ENCODE results near the gene MTCL3.

Gene MTCL3

GRCh38 chr6:127489248-127489647 is 29.9 kb downstream of the MTCL3 start:
- Mint-ChIP-seq H3K27me3 (no peaks in the 10 kb centered on the region), H3K27ac (no peak overlapping the region), H3K36me3 (peaks cover 2% of the 10 kb centered on the region), H3K4me1 (peaks cover 15% of the 10 kb centered on the region), H3K4me3 (no peak overlapping the region), H3K9me3 (no peaks in the 10 kb centered on the region)

DNA sequence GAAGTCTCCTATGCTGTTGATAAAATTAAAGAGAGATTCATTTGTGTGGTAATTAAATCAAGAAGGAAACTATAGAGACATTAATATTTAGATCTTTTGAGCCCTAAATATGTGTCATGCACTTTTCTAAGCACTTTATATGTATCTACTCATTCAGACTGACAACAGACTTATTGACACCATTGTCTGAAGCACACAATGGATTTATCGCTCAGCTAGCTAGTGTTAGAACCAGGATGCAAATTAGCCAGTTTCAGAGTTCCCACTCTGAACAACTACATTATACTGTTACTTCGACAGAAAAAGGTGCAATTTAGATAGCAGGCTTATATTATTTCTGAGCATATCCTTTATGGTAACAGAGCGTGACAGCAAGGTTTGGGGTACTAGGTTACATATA is 32.2 kb downstream of the MTCL3 start:
- Mint-ChIP-seq H3K4me3 (no peak overlapping the region), H3K27ac (no peak overlapping the region), H3K27me3 (no peaks in the 10 kb centered on the region), H3K36me3 (peaks cover 4% of the 10 kb centered on the region), H3K4me1 (peaks cover 27% of the 10 kb centered on the region), H3K9me3 (no peaks in the 10 kb centered on the region)

DNA sequence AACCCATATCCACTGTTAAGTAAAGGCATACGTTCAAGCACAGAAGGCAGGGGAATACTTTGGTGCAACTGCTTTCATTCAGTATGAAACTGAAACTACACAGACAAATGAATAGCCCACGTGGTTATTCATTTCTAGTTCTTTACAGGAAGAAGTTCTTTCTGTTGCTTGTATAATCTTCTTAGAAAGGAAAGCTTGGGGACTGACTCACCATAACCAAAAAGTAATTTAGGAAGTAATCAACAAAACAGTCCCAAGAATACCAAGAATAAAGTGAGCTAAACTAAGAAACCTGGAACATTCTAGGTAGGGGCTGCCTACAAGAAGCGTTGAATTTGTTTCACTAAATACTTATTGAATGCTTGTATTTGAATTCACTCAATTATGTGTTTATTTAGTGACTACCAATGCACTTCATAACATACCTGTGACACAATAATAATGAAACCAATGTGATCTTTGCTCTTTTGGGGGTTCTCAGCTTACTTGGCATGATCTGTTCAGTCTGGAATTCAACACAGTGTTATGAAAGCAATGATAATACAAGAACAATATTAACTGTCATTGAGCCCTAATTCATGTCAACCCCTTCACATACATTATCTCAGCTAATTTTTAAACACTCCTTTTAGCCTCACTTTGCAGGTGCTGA is 34.8 kb downstream of the MTCL3 start:
- Mint-ChIP-seq H3K27ac (peak overlapping the region; percentile 71), H3K27me3 (no peaks in the 10 kb centered on the region), H3K4me1 (peaks cover 27% of the 10 kb centered on the region), H3K36me3 (peaks cover 5% of the 10 kb centered on the region), H3K4me3 (peak overlapping the region; percentile 71), H3K9me3 (no peaks in the 10 kb centered on the region)

DNA sequence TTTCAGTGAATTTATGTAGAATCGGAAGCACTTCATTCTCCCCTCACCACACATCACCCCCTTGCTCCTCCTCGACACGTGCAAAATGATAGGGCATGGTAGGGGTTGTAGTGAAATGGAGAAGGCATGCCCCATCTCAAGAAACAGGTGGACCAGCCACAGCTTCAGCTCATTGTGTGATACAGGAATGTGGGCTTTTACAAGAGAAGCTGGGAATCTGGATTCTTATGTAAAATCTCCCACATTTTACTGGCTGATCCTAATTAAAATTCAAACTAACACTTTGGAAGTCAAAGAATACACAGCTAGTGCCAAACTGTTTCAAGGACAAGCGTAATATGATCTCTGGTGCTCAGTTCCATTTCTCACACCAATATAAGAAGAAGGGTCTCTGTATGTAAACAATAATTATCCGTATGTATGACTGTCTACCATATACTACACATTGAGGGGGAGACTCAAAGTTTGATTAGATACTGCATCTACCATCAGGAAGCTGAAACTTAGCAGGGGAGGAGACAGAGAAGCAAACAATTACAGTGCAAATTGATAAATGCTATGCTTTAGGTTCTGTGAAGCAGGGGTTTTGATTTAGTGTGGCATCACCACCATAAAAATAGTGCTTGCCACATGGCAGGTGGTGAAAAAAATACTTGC is 35.6 kb downstream of the MTCL3 start:
- Mint-ChIP-seq H3K4me3 (peak overlapping the region; percentile 71), H3K36me3 (peaks cover 5% of the 10 kb centered on the region)

GRCh38 chr6:127482325-127482724 is 36.8 kb downstream of the MTCL3 start:
- H3K36me3 Mint-ChIP-seq: peaks cover 6% of the 10 kb centered on the region
- peaks cover 27% of the 10 kb centered on the region for H3K4me1 Mint-ChIP-seq
- no peaks in the 10 kb centered on the region for H3K27me3 Mint-ChIP-seq
- H3K27ac Mint-ChIP-seq: no peak overlapping the region
- H3K4me3 Mint-ChIP-seq: no peak overlapping the region
- H3K9me3 Mint-ChIP-seq: no peaks in the 10 kb centered on the region

More for the DNA sequence above, 35.6 kb downstream of the MTCL3 start:
- H3K9me3 Mint-ChIP-seq: no peaks in the 10 kb centered on the region
- H3K4me1 Mint-ChIP-seq: peaks cover 27% of the 10 kb centered on the region
- H3K27ac Mint-ChIP-seq: peak overlapping the region; percentile 71
- no peaks in the 10 kb centered on the region for H3K27me3 Mint-ChIP-seq

- peaks cover 1% of the 10 kb centered on the region for H3K27me3 Mint-ChIP-seq
- H3K36me3 Mint-ChIP-seq: peaks cover 6% of the 10 kb centered on the region
- peaks cover 27% of the 10 kb centered on the region for H3K4me1 Mint-ChIP-seq
- H3K27ac Mint-ChIP-seq: no peak overlapping the region
- no peaks in the 10 kb centered on the region for H3K9me3 Mint-ChIP-seq
- no peak overlapping the region for H3K4me3 Mint-ChIP-seq
These were observed 37.5 kb downstream of the MTCL3 start for GRCh38 chr6:127481628-127482027.

GRCh38 chr6:127481111-127481510 is 38.0 kb downstream of the MTCL3 start:
- no peak overlapping the region for H3K27ac Mint-ChIP-seq
- peaks cover 9% of the 10 kb centered on the region for H3K36me3 Mint-ChIP-seq
- H3K4me3 Mint-ChIP-seq: no peak overlapping the region
- peaks cover 1% of the 10 kb centered on the region for H3K27me3 Mint-ChIP-seq
- no peaks in the 10 kb centered on the region for H3K9me3 Mint-ChIP-seq
- H3K4me1 Mint-ChIP-seq: peaks cover 27% of the 10 kb centered on the region

DNA sequence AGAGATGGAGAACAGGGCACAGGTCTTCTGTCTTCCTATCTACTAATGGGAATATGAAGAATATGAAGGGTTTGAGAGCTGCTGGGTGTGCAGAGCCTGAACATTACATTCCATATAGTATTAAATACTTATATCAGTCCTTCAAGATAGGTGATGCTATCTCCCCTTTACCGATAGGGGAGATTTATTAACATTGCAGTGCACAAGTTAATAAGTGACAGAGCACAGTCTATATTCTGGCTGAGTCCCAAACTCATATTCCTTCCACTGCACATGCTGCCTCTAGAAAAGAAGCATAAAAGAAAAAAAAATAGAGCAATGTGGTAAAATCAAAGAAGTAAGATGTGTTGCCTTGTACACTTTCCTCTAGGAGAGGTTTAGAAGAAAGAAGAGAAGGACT is 41.5 kb downstream of the MTCL3 start:
- no peaks in the 10 kb centered on the region for H3K9me3 Mint-ChIP-seq
- H3K27ac Mint-ChIP-seq: no peak overlapping the region
- no peak overlapping the region for H3K4me3 Mint-ChIP-seq
- peaks cover 15% of the 10 kb centered on the region for H3K36me3 Mint-ChIP-seq
- no peaks in the 10 kb centered on the region for H3K4me1 Mint-ChIP-seq
- H3K27me3 Mint-ChIP-seq: peaks cover 1% of the 10 kb centered on the region

GRCh38 chr6:127475823-127476176 is 43.3 kb downstream of the MTCL3 start:
- no peaks in the 10 kb centered on the region for H3K4me1 Mint-ChIP-seq
- no peaks in the 10 kb centered on the region for H3K9me3 Mint-ChIP-seq
- no peak overlapping the region for H3K4me3 Mint-ChIP-seq
- peaks cover 13% of the 10 kb centered on the region for H3K36me3 Mint-ChIP-seq
- H3K27ac Mint-ChIP-seq: no peak overlapping the region
- peaks cover 1% of the 10 kb centered on the region for H3K27me3 Mint-ChIP-seq

GRCh38 chr6:127475135-127475822 is 43.9 kb downstream of the MTCL3 start:
- Mint-ChIP-seq H3K27ac (no peak overlapping the region), H3K4me1 (no peaks in the 10 kb centered on the region), H3K36me3 (peaks cover 12% of the 10 kb centered on the region), H3K27me3 (peaks cover 1% of the 10 kb centered on the region), H3K4me3 (no peak overlapping the region), H3K9me3 (no peaks in the 10 kb centered on the region)

DNA sequence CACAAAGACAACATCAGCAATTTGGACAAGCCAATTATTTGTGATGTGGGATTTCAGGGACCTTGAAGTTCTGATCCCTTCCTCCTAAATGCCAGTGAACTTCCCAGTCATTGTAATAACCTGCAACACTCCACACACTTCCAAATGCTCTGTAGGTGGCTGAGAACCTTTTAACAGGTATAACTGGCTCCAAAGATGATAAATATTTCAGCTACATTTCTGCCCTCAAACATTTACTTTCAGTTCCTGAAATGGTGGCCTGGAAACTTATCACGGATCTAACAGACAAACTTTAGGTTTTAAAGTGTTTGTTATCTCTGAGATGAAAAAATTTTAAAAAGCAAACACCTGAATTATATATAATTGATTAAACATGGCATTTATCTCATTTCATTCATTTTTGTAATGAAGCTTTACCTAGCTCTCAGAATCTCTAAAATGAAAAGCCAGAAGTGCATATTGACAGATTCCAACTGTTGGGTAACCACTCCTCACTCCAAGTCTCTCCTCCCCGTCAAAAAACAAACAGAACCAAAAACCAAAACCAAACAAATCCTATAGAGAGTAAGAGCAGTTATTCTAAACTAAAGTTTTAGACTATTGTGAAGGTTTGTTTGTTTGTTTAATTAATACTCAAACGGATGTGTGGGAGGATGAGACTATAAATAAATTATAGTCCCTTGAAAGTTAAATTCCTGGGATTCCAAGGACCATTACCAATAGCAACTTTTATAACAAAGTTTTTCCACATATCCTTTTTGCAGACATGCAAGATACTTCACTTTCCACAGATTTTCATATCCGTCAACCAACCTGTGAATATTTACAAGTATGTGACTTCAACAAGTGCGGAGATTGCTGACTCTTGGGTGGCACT is 47.5 kb downstream of the MTCL3 start:
- peaks cover 9% of the 10 kb centered on the region for H3K36me3 Mint-ChIP-seq
- H3K27ac Mint-ChIP-seq: no peak overlapping the region
- H3K4me1 Mint-ChIP-seq: no peaks in the 10 kb centered on the region
- no peaks in the 10 kb centered on the region for H3K9me3 Mint-ChIP-seq
- H3K27me3 Mint-ChIP-seq: no peaks in the 10 kb centered on the region
- H3K4me3 Mint-ChIP-seq: no peak overlapping the region

- Mint-ChIP-seq H3K4me3 (no peak overlapping the region), H3K36me3 (peaks cover 2% of the 10 kb centered on the region), H3K27me3 (no peaks in the 10 kb centered on the region), H3K9me3 (no peaks in the 10 kb centered on the region), H3K4me1 (no peaks in the 10 kb centered on the region), H3K27ac (no peak overlapping the region)
These were observed 50.2 kb downstream of the MTCL3 start for GRCh38 chr6:127468936-127469335.

DNA sequence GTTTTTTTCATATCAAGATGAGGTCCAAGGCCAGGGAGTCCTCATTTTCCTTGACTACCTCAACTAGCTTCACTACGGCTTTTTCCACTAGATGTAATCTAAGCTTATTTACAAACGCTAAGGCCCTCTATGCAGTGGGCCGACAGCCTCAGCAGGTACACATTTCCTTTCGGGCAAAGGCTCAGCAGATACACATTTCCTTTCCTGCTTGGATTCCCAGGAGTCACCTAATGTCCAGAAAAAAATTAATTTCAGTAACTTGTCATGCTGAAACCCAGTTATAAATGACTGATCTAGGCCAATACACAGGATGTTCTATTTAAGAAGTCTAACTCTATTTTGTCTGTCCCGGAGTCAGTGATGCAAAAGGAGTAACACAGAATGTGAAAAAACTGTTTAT is 52.7 kb downstream of the MTCL3 start:
- Mint-ChIP-seq H3K4me3 (no peak overlapping the region), H3K4me1 (no peaks in the 10 kb centered on the region), H3K27me3 (no peaks in the 10 kb centered on the region), H3K36me3 (no peaks in the 10 kb centered on the region), H3K9me3 (no peaks in the 10 kb centered on the region), H3K27ac (no peak overlapping the region)

- Mint-ChIP-seq H3K36me3 (no peaks in the 10 kb centered on the region), H3K27ac (no peak overlapping the region), H3K9me3 (no peaks in the 10 kb centered on the region), H3K4me1 (no peaks in the 10 kb centered on the region), H3K4me3 (no peak overlapping the region), H3K27me3 (no peaks in the 10 kb centered on the region)
These were observed 54.2 kb downstream of the MTCL3 start for GRCh38 chr6:127464881-127465459.

GRCh38 chr6:127464161-127464880 is 54.8 kb downstream of the MTCL3 start:
- Mint-ChIP-seq H3K4me3 (no peak overlapping the region), H3K27me3 (no peaks in the 10 kb centered on the region), H3K36me3 (no peaks in the 10 kb centered on the region), H3K9me3 (no peaks in the 10 kb centered on the region), H3K4me1 (no peaks in the 10 kb centered on the region), H3K27ac (no peak overlapping the region)

Measured in activated naive CD4-positive, alpha-beta T cell treated with anti-CD3 and anti-CD28 coated beads, Interleukin-2, amount 50 U/mL, for 24 hours (primary cell).